Epidermal melanocyte (primary cell): ENCODE results near the gene GALR3.

Source experiments
- DNase-seq: peaks from one replicate; pipeline ENCODE4 v3.0.0; 2011; ENCODE audit warnings: low spot score; ENCODE audit not compliant: insufficient read length

The GALR3 gene

DNA sequence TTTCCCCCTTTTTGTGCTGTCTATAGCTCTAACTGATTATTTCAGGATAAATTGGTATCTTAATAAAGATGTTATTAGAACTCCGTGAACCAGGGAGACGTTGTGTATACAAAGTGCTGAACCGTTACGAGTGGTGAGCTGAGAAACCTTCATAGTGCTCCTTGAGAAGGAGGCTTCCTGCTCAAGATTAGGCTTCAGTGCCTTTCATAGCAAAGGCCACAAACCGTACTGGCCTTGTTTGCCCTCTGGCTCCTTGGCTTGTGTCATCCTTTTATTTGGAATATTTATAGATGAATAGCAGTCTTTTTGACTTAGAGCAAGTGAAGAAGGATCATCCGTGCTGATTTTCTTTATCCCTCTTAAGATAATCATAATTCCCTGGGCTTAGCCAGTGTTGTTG lies 42.3 kb downstream of the GALR3 start:
- DNase-seq, result no peak

DNA sequence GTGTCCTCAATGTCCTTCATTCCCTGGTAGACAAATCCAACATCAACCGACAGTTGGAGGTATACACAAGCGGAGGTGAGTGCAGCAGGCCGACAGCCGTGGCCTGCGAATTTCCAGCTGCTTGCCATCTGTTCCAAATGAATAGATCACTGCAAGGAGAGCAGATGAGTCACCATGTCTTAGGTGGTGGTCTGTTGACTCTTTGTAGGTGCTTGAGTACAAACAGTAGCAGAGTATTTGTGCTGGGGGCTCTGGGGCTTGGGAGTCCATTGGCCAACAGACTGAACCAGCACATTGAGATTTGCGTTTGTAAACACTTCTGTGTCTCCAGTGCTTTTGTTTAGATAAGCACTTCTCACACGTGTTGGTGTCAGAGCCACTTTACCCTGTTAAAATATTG lies 47.1 kb downstream of the GALR3 start:
- no peak for DNase-seq
